OCI-LY1 (cell line): Measurements from ENCODE around the gene SULT2B1.

ENCODE experiments used
- H2AFZ ChIP-seq: fragments of 200-600 bp; sonication (generic), shearing (Covaris generic); 2 replicates; pipeline ENCODE4 v1.6.0; 2014; ENCODE audit warnings: antibody characterized with exemption, mild to moderate bottlenecking, low read length
- H3F3A ChIP-seq: fragments of 200-600 bp; sonication (generic), shearing (Covaris generic); 2 replicates; pipeline ENCODE4 v1.6.0; 2014; ENCODE audit warnings: mild to moderate bottlenecking, antibody characterized with exemption, low read length, moderate library complexity; ENCODE audit not compliant: insufficient read depth
- H3K27ac ChIP-seq: fragments of 200-600 bp; sonication (generic); 2 replicates; pipeline ENCODE4 v1.5.1; 2014; ENCODE audit warnings: low read length, mixed run types, mild to moderate bottlenecking, low read depth; ENCODE audit not compliant: poor library complexity, severe bottlenecking
- H3K27me3 ChIP-seq: fragments of 200-600 bp; sonication (generic); 2 replicates; pipeline ENCODE4 v1.6.0; 2014; ENCODE audit warnings: antibody characterized with exemption, mild to moderate bottlenecking, low read length, moderate library complexity; ENCODE audit not compliant: insufficient read depth
- H3K36me3 ChIP-seq: fragments of 200-600 bp; sonication (generic); 2 replicates; pipeline ENCODE4 v1.6.1; 2014; ENCODE audit warnings: mild to moderate bottlenecking, antibody characterized with exemption, low read length, moderate library complexity, mixed read lengths; ENCODE audit not compliant: insufficient read depth
- H3K4me1 ChIP-seq: fragments of 200-600 bp; sonication (generic); 2 replicates; pipeline ENCODE4 v1.5.1; 2014; ENCODE audit warnings: mild to moderate bottlenecking, low read length, moderate library complexity; ENCODE audit not compliant: insufficient read depth, severe bottlenecking
- H3K4me2 ChIP-seq: fragments of 200-600 bp; sonication (generic), shearing (Covaris generic); 2 replicates; pipeline ENCODE4 v1.6.1; 2014; ENCODE audit warnings: low read length
- H3K4me3 ChIP-seq: fragments of 200-600 bp; sonication (generic); 2 replicates; pipeline ENCODE4 v1.5.1; 2014; ENCODE audit warnings: low read length, low read depth, mild to moderate bottlenecking, mixed read lengths; ENCODE audit not compliant: poor library complexity, severe bottlenecking
- H3K79me2 ChIP-seq: fragments of 200-600 bp; shearing (Covaris generic); 2 replicates; pipeline ENCODE4 v1.6.1; 2016; ENCODE audit warnings: mixed run types, low read length, mixed read lengths; ENCODE audit not compliant: insufficient read depth
- H3K9ac ChIP-seq: fragments of 200-600 bp; sonication (generic), shearing (Covaris generic); 2 replicates; pipeline ENCODE4 v1.6.1; 2014; ENCODE audit warnings: mild to moderate bottlenecking, low read length, mixed read lengths
- H3K9me2 ChIP-seq: fragments of 200-600 bp; sonication (generic), shearing (Covaris generic); 2 replicates; pipeline ENCODE4 v1.6.1; 2014; ENCODE audit warnings: low read depth, mild to moderate bottlenecking, low read length, mixed read lengths
- H3K9me3 ChIP-seq: fragments of 200-600 bp; shearing (Covaris generic); 2 replicates; pipeline ENCODE4 v1.6.1; 2014; ENCODE audit warnings: low read length, mixed read lengths
- H4K20me1 ChIP-seq: fragments of 200-600 bp; sonication (generic), shearing (Covaris generic); 2 replicates; pipeline ENCODE4 v1.6.0; 2016; ENCODE audit warnings: mild to moderate bottlenecking, low read length; ENCODE audit not compliant: insufficient read depth
- EZH2 ChIP-seq: fragments of 200-600 bp; sonication (generic), shearing (Covaris generic); IDR thresholded peaks from 2 replicates; pipeline ENCODE4 v1.8.0; 2017; ENCODE audit warnings: borderline replicate concordance, mixed run types, mild to moderate bottlenecking, antibody characterized with exemption, low read length, moderate library complexity, mixed read lengths
- TF ChIP-seq, protein P1 (sequence below): fragments of 200-600 bp; sonication (generic), shearing (Covaris generic); IDR thresholded peaks from 2 replicates; pipeline ENCODE4 v1.5.1; 2017; ENCODE audit warnings: mild to moderate bottlenecking, antibody characterized with exemption, low read length, moderate library complexity, mixed read lengths

Gene SULT2B1

DNA sequence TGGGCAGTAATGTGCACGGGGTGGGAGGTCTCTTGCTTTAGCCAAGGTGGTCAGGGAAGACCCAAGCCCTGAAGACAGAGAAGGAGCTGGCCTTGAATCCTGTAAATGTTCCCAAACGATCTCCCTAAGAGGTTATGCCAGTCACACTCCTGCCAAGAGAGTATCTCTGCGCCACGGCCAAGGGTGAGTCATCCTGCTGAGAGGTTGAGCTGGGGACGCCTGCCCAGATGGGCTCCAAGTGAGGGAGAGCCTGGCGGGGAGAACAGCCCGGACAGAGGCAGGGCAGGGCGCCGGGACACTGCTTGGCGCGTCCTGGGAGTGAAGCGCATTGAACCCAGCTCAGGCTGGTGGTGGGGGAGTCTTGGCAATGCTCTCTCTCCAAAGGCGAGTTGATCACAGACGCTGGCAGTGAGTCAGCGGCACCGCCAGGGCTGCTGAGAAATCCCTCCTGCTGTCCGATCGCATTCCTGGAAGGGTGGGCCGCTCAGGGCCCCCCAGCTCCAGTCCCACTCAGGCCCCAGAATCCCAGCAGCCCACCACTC is 16.4 kb downstream of the SULT2B1 start:
- Histone ChIP-seq H3K4me1 (no peaks in the 10 kb centered on the region), H3F3A (no peaks in the 10 kb centered on the region), H3K27me3 (no peaks in the 10 kb centered on the region; the same call in 1 of the 2 replicates), H3K4me2 (no peak overlapping the region), H3K9me2 (no peaks in the 10 kb centered on the region), H3K9me3 (no peaks in the 10 kb centered on the region), H3K27ac (no peak overlapping the region), H3K79me2 (no peaks in the 10 kb centered on the region), H4K20me1 (no peaks in the 10 kb centered on the region), H2AFZ (no peak overlapping the region), H3K4me3 (no peak overlapping the region), H3K9ac (no peak overlapping the region), H3K36me3 (no peaks in the 10 kb centered on the region)
- TF ChIP-seq EZH2 = no peak
- TF ChIP-seq, protein P1, sequence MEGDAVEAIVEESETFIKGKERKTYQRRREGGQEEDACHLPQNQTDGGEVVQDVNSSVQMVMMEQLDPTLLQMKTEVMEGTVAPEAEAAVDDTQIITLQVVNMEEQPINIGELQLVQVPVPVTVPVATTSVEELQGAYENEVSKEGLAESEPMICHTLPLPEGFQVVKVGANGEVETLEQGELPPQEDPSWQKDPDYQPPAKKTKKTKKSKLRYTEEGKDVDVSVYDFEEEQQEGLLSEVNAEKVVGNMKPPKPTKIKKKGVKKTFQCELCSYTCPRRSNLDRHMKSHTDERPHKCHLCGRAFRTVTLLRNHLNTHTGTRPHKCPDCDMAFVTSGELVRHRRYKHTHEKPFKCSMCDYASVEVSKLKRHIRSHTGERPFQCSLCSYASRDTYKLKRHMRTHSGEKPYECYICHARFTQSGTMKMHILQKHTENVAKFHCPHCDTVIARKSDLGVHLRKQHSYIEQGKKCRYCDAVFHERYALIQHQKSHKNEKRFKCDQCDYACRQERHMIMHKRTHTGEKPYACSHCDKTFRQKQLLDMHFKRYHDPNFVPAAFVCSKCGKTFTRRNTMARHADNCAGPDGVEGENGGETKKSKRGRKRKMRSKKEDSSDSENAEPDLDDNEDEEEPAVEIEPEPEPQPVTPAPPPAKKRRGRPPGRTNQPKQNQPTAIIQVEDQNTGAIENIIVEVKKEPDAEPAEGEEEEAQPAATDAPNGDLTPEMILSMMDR = no peak

DNA sequence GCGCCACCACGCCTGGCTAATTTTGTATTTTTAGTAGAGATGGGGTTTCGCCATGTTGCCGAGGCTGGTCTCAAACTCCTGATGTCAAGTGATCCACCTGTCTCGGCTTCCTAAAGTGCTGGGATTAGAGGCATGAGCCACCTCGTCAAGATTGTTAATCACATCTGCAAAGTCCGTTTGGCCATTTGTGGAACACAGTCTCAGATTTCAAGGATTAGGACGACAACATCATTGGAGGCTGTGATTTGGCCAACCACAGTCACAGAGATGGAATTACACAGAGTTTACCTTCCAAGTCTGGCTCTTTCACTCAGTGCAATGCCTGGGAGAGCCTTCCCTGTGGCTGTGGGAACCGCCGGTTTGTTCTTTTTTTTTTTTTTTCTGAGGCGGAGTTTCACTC is 17.8 kb downstream of the SULT2B1 start:
- Histone ChIP-seq H3K4me2 (no peak overlapping the region), H3K27me3 (no peaks in the 10 kb centered on the region; the same call in 1 of the 2 replicates), H3K4me1 (no peaks in the 10 kb centered on the region), H3K79me2 (no peaks in the 10 kb centered on the region), H3K9me3 (no peaks in the 10 kb centered on the region), H3F3A (no peaks in the 10 kb centered on the region), H3K9me2 (no peaks in the 10 kb centered on the region), H3K9ac (no peak overlapping the region), H3K27ac (no peak overlapping the region), H3K36me3 (no peaks in the 10 kb centered on the region), H3K4me3 (no peak overlapping the region), H4K20me1 (no peaks in the 10 kb centered on the region), H2AFZ (no peak overlapping the region)
- TF ChIP-seq EZH2 = no peak
- TF ChIP-seq, protein P1 = no peak

DNA sequence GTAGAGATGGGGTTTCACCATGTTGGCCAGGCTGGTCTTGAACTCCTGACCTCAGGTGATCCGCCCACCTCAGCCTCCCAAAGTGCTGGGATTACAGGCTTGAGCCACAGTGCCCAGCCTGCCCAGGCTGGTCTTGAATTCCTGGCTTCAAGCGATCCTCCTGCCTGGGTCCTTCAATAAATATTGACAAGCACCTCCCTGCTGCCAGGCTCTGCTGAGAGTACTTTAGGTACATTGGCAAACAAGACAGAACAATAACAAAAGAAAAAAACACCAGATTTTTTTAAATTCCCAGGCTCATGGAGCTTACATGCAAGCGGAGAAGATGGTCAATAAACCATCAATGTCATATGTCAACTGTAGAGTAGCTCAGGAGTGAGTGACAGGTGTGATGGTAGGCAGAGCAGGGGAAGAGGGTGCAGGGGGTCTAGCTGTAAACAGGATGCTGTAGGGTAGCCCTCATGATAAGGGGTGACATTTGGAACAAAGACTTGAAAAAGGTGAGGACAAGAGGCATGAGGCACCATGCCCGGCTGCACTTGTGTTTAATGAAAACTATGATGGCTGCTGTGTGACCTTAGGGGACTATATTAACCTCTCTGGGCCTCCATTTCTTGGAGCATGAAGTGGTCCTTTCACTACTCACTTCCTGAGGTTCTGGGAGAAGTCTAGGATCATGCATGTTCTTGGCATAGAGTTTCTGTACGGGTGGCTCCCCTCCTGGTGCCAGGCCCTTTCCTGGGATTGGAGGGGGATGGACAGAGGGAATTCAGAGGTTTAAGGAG is 19.6 kb downstream of the SULT2B1 start:
- no peaks in the 10 kb centered on the region for H3K36me3 ChIP-seq
- no peak overlapping the region for H3K27ac ChIP-seq
- no peaks in the 10 kb centered on the region for H3K4me1 ChIP-seq
- H4K20me1 ChIP-seq = no peaks in the 10 kb centered on the region
- no peaks in the 10 kb centered on the region for H3K9me2 ChIP-seq
- TF ChIP-seq EZH2 = no peak
- TF ChIP-seq, protein P1 = no peak
- H3F3A ChIP-seq = no peaks in the 10 kb centered on the region
- no peaks in the 10 kb centered on the region for H3K79me2 ChIP-seq
- no peaks in the 10 kb centered on the region for H3K9me3 ChIP-seq
- no peak overlapping the region for H3K4me3 ChIP-seq
- no peak overlapping the region for H3K9ac ChIP-seq
- H3K4me2 ChIP-seq = no peak overlapping the region
- H2AFZ ChIP-seq = no peak overlapping the region
- H3K27me3 ChIP-seq = no peaks in the 10 kb centered on the region; the same call in 1 of the 2 replicates
